ENCODE measurements around the gene GLDN. TPM values are rescaled to one million over a fixed set of nuclear protein-coding genes. Genes with fewer than 3 reads are reported as not detected.

The GLDN gene
- total RNA-seq, 1 experiment from 2014 or later, result not detected

DNA sequence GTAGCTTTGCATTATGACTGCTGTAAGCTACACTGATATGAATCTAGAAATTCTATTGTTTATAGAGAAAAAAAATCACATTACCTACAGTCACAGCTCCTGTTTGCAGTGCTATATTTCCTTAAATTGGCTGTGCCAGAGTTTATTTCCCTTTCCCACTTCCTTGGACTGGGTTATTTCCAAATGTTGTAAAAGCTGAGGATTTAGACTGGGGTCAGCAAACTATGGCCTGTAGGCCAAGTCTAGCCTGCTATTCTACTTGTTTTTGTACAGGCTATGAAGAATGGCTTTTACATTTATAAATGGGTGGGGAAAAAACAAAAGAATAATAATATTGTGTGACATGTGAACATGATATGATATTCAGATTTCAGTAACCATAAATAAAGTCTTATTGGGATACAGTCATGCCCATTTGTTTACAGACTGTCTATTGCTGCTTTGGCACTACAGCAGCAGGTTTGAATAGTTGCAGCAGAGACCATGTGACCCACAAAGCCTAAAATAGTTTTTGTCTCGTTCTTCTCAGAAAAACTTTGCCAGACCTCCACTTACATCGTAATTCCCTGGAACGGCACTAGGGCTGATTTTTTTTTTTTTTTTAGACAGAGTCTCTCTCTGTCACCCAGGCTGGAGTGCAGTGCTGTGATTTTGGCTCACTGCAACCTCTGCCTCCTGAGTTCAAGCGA, 7.8 kb downstream of the GLDN start:
- in situ Hi-C loops (cut with HindIII; ENCODE audit: low sequenced_read_pairs), result no loop called here

DNA sequence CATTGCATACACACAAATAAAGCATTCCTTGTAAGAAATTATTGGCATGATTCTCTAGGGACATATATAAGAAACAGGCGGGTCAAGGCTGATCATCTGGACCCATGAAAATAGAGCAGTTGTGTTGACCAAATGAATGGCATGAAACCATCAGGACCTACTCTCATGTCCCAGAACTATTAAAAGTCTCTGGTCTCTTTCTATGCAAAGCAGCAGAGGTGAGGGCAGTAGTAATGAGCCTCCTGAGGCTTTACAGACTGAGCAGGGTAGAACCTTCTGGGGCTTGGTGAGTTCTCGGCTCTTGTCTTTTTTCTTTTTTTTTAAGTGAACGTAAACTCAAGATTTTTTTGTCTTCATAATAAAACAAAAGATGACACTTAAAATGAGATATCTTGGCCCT, 9.3 kb downstream of the GLDN start:
- in situ Hi-C loops (cut with HindIII; ENCODE audit: low sequenced_read_pairs), result no loop called here
- no peak for DNase-seq (ENCODE audit: low spot score)

More for the DNA sequence above, 7.8 kb downstream of the GLDN start:
- DNase-seq (ENCODE audit: low spot score), result no peak

DNA sequence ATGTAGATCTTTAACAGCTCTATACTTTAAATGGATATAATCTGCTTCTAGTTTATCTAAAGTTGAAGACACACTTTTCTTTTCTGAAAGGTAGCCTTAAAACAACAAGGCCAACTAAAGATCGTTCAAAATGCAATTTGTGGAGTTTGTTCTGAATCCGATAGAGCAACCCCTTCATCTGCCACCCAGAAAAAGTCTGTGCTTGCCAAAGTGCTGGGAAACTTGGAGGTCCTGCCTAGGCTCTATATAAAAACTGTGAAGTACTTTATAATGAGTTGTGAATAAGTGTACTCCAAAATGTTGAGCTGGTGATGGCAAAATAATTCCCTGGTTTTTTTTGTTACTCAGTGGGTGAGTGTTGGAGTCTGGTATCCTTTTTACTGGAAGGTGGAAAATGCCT, 12.5 kb downstream of the GLDN start:
- no peak for DNase-seq (ENCODE audit: low spot score)
- in situ Hi-C loops (cut with HindIII; ENCODE audit: low sequenced_read_pairs), result no loop called here

DNA sequence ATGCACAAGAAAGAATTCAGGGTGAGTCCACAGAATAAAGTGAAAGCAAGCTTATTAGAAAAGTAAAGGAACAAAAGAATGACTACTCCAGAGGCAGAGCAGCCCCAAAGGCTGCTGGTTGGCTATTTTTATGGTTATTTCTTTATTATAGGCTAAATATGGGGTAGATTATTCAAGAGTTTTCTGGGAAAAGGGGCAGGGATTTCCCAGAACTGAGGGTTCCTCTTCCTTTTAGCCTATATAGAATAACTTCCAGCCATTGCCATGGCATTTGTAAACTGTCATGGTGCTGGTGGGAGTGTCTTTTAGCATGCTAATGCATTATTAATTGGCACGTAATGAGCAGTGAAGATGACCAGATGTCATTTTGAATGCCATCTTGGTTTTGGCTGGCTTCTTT, 13.6 kb downstream of the GLDN start:
- in situ Hi-C loops (cut with HindIII; ENCODE audit: low sequenced_read_pairs), result no loop called here
- DNase-seq (ENCODE audit: low spot score), result no peak

DNA sequence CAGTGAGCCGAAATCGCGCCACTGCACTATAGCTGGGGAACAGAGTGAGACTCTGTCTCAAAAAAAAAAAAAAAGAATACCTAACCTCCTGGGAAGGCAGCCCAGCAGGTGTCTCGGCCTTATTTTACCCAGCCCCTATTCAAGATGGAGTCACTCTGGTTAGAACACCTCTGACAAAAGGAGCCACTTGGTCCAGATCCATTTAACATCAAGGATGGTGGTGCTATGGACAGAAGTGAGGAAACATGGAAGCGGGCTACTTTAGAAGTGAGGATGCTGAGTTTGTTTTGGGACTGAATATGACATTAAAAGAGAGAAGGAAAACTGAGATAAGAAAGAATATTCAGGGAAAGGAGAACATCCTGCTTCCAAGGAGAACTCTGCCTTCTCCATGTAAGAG, 14.7 kb downstream of the GLDN start:
- in situ Hi-C loops (cut with HindIII; ENCODE audit: low sequenced_read_pairs), result no loop called here
- DNase-seq (ENCODE audit: low spot score), result no peak

DNA sequence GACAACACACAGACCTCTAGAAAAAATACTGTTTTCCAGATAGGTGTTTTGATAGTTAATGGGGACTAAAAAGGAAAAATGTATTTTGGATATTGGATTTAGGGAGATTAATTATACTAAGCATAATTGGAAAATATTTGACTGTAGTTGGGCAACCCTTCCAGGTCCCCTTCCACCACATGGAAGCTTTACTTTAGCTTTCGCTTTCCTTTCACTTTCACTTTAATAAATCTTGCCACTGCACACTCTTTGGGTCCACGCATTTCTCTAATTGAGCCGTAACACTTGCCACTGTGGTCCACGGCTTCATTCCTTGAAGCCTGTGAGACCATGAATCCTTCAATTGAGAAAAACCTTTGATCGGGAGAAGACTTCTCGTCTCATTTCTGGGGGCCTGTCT, 15.5 kb downstream of the GLDN start:
- no peak for DNase-seq (ENCODE audit: low spot score)
- in situ Hi-C loops (cut with HindIII; ENCODE audit: low sequenced_read_pairs), result no loop called here

DNA sequence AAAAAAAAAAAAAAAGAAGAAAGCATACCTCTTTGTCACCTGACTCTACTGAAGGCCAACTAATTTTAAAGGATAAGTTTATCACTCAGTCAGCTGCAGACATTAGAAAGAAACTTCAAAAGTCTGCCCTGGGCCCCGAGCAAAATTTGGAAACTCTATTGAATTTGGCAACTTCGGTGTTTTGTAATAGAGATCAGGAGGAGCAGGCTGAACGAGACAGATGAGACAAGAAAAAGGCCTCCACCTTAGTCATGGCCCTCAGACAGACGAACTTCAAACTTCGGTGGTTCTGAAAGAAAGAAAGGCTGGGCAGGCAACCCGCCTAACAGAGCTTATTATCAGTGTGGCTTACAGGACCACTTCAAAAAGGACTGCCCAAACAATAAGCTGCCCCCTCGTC, 18.5 kb downstream of the GLDN start:
- DNase-seq (ENCODE audit: low spot score), result no peak
- in situ Hi-C loops (cut with HindIII; ENCODE audit: low sequenced_read_pairs), result no loop called here

DNA sequence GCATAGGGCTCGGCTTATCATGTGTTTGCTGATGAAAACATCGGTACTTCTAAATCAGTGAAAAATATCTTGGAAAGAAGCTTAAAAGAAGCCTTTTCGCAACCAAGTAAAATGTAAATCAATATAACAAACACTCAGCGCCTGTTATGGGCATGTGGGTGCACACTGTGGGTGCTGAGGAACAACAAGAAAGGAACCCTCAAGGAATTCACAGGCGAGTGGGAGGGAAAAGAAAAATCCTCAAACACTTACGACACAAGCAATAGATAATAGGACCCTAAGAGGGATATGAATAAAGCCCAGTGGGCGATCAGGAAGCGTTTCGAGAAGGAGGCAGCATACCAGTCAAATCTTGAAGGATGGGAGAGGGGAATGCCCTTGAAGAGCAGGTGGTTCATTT, 21.9 kb downstream of the GLDN start:
- in situ Hi-C loops (cut with HindIII; ENCODE audit: low sequenced_read_pairs), result no loop called here
- DNase-seq (ENCODE audit: low spot score), result no peak

DNA sequence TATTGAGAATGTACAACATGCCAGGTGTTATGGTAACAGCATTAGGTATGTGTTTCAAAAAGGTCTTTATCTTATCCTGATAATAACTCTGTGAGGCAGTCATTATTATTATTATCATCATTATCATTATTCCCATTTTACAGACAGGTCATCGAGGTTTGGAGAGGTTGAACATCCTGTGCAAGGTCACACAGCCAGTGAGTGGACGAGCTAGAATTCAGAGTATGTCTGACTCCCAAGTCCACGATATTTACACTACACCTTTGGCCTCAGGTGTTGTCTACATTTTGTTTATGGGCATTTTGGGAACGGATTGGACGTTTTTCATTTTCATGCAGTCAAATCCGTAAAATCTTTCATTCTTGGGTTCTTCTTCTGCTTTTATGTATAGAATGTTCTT, 24.0 kb downstream of the GLDN start:
- in situ Hi-C loops (cut with HindIII; ENCODE audit: low sequenced_read_pairs), result no loop called here
- DNase-seq (ENCODE audit: low spot score), result no peak

DNA sequence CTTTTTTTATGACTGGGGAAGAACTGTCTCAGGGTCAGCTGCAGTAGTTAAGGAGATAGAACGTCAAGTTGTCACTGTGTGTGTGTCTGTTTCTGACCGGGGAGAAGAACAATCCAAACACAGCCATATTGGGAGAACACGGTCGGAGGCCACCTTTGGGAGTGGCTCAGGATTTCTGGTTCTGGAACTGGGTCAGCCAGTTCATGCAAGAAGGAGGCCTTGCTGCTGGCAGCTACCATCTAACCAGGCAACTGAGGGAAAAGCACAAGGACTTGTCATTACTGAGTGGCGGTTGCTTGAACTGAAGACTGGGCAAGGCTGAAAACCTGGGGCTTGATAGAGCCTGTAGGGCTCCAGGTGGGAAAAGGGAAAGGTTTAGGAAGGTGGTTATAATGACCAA, 24.6 kb downstream of the GLDN start:
- in situ Hi-C loops (cut with HindIII; ENCODE audit: low sequenced_read_pairs), result no loop called here
- no peak for DNase-seq (ENCODE audit: low spot score)

DNA sequence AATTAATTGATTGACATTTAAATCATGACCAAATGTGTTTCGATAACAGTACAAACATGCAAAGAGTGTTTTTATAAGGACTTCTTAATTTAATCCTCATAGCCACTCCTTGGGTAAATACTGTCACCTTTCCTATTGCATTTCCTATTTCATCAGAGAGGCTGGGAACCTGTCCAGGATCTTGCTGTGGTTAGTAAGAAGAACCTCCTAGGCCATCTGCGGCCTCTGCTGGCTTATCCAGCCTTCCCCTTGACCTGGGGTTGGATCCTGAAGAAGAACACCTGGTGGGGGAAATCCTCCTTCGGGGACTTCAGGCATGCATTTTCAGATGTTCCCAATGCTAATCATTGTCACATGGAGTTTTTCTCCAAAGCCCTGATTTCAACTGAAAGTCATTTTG, 25.5 kb downstream of the GLDN start:
- in situ Hi-C loops (cut with HindIII; ENCODE audit: low sequenced_read_pairs), result no loop called here
- DNase-seq (ENCODE audit: low spot score), result peak; percentile 92

DNA sequence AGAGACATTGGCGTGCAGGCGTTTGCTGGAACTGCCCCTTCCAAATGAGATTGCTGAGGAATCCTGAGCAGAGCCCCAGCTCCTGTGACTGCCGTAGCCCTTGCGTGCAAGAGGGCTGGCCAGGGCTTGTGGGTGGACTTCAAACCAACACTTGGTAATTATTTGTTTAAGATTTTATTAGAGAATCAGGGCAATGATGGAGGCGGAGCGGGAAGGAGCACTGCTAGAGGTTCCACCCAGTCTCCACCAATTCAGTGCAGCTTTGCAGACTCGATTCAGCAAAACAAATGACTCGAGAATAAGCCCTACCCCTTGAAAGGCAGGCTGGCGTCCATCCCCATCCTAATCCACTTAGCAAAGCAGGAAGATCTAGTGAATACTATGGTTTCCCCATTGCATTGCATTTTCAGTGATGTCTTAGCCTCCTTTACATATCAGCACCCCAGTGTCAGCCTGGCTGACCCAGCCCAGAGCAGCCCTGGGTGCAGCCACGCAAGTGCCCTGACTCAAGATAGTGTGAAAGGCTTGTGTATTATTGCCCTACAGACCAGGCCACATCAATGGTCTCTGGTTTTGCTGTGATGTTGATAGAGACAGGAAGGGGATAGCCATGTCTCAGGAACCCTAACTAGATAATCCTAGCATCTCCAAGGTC, 26.0 kb downstream of the GLDN start:
- DNase-seq (ENCODE audit: low spot score), result no peak
- in situ Hi-C loops (cut with HindIII; ENCODE audit: low sequenced_read_pairs), result no loop called here

DNA sequence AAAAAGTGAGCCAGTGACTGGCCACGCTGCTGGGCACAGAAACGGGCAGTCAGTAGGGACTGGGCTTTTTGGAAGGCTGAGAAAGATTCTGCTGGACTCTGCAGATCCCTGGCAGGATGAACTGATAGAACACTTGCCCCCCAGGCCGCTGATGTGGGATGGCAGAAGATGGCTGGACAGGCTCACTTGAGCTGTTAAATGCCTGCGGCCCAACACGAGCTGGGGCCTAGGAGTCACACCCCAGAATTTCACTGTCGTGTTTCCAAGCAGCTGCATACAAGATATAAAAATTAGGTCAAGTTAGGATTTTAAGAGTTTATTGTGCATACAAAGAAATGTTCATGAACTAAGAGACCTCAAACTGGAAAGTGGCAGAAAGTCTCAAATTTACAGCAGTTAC, 26.9 kb downstream of the GLDN start:
- in situ Hi-C loops (cut with HindIII; ENCODE audit: low sequenced_read_pairs), result no loop called here
- no peak for DNase-seq (ENCODE audit: low spot score)

DNA sequence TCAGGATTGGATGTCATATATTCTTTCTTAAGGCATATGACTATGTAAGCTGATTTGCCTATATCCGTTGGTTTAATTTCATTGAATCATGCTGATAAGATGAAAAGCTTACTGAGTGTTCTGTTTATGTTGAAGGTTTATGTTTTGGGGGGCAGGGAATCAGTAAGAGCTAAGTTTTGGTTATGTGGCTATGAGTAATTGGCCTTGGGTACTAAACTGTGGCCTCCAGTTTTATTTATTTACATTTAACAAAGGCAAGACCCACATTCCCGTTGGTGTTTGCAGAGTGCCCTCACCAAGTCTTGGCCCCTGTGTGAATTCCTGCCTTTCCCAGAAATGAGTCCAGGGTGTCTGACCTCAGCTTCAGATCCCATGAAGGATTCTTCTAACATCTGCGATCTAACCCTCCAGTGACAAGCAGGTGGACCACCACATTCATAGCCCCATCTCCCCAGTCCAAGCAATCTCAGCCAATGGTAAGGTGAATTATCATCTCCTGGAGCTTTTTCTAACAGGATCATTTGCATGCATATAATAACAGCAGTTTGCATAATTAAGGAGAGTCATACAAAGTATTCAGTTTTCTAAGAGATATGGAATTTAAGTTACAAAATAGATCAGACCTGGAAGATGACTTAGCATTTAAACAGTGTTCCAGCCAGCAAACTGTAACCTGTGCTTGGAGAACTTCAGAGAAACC, 27.4 kb downstream of the GLDN start:
- DNase-seq (ENCODE audit: low spot score), result no peak

DNA sequence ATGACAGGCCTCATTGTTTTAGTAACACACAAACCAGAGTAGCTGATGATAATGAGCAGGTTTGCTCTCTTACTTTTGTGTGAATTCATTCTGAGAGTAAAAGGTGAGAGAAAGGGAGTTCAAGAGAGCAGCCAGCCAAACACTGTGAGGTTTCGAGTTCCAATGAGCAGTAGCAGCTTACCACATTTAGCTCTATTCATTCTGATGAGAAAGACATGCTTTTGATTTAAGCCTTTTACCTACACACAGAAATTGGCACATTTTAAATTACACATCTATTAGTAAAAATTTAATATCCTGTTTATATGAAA, 28.0 kb downstream of the GLDN start:
- in situ Hi-C loops (cut with HindIII; ENCODE audit: low sequenced_read_pairs), result no loop called here
- DNase-seq (ENCODE audit: low spot score), result no peak

More for the DNA sequence above, 27.4 kb downstream of the GLDN start:
- in situ Hi-C loops (cut with HindIII; ENCODE audit: low sequenced_read_pairs), result no loop called here

DNA sequence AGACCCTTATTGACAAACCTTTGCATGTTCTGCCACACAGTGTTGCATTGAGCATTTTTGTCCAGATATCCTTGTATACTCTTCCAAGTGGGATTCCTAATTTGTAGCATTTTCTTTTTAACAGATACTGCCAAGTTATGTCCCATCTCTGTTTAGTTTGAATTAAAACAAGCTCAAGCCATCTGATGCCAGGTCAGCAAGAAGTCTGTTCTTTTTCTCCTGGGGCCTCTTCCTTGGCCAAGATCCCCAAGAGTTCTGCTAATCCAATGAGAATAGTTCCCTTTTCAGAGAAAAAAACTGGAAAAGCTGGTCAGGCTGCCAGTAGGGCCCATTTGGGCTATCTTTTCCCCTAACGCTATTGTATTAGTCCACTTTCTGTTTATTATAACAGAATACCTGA, 29.8 kb downstream of the GLDN start:
- in situ Hi-C loops (cut with HindIII; ENCODE audit: low sequenced_read_pairs), result no loop called here

DNA sequence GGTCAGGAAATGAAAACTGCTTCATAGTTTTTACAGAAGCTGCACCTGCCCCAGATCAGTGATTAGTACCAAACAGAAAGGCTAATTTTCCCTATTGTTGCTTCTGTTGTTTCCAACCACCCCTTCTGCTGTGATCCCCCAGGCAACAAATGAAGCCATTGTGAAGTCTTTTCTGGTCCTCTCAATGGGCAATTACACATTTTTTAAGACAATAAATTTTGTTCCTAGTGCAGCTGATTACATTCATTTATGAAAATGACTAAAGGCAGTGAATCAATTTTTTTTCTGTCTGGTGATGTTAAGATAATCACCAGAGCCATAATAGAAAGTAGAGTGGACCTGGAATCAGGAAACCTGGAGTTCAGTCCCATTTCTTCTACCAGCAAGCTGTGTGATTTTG, 32.7 kb downstream of the GLDN start:
- DNase-seq (ENCODE audit: low spot score), result no peak
- in situ Hi-C loops (cut with HindIII; ENCODE audit: low sequenced_read_pairs), result no loop called here

More for the DNA sequence above, 29.8 kb downstream of the GLDN start:
- DNase-seq (ENCODE audit: low spot score), result no peak

DNA sequence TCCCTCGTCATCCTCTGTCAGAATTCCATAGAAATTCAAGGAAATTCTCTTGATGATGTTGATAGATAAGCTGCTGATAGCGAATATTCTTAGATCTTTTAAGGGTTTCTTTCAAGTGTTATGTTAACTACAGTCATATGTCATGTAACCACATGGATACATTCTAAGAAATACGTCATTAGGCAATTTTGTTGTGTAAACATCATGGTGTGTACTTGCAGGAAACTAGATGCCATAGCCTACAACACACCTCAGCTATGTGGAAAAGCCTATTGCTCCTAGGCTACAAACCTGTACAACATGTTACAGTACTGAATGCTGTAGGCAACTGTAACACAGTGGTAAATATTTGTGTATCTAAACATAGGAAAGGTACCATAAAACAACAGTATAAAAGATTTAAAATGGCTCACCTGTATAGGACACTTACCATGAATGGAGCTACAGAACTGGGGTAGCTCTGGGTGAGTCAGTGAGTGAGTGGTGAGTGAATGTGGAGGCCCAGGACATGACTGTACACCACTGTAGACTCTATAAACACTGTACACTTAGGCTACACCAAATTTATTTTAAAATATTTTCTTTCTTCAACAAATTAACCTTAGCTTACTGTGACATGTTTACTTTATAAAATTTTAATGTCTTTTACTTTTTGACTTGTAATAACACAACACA, 34.6 kb downstream of the GLDN start:
- no peak for DNase-seq (ENCODE audit: low spot score)
- in situ Hi-C loops (cut with HindIII; ENCODE audit: low sequenced_read_pairs), result no loop called here

DNA sequence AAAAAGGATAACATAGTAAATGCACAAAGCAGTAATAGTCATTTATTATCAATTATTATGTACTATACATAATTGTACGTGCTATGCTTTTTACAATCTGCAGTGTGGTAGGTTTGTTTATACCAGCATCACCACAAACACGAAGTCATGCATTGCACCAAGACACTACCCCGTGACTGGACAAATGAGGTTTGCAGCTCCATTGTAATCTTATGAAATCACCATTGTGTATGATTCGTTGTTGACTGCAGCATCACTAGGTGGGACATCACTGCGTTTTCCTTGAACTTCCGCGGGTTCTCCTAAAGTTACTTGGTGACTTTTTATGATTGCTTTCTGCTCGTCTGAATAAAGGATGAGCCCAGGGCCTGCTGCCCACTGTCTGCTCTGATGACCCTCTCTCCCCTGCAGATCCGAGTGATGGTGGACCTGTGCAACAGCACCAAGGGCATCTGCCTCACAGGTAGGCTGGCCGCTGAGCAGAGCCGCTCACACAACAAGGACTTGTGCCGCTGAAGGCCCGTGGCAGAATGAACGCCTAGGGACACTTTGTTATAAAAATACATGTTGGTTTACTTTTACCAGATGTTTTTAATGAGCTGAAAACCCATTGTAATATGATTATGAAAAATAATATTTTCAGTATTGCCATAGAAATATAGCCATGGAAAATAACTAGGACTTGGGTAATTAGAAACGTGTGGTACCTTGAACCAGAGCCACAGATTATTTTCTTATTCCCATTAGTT, 35.8 kb downstream of the GLDN start:
- in situ Hi-C loops (cut with HindIII; ENCODE audit: low sequenced_read_pairs), result no loop called here
- DNase-seq (ENCODE audit: low spot score), result no peak

DNA sequence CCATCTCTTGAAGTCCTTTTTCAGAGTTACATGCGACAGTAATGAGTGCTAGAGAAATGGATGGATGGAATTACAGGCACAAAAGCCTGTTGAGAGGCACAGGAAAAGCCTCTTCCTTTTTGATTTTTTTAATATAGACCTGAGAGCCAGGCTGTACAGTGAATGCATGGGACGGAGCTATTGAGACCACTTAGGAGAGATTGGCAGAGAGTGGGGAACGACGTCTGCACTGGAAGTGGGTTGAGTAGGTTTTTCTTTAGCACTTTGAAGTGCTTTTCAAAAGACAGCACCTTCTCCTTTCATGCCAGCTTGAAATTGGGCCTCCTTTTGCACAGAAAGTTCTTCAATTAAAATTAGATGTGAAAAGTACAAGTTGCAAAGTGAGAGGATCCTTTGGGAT, 37.0 kb downstream of the GLDN start:
- in situ Hi-C loops (cut with HindIII; ENCODE audit: low sequenced_read_pairs), result no loop called here
- no peak for DNase-seq (ENCODE audit: low spot score)
